Breast epithelium (tissue), 4 donors: ENCODE measurements around the gene MYLK2. TPM values are rescaled to one million over a fixed set of nuclear protein-coding genes. Genes with fewer than 3 reads are reported as not detected.
A peak's percentile ranks its signal among the peaks of the same experiment; 100 is the strongest.

Source experiments
- DNase-seq, 2 donors: peaks; one replicate each; pipeline ENCODE4 v3.0.0-alpha.2; 2019; ENCODE audit warnings: low spot score in 2 of 2
- H3K27ac ChIP-seq, 2 donors: fragments of 200-600 bp; sonication (generic) in 1 of 2; one replicate each; pipeline ENCODE4 v1.5.1; 2016 to 2019; ENCODE audit warnings: mild to moderate bottlenecking in 1 of 2
- H3K27me3 ChIP-seq, 2 donors: fragments of 200-600 bp; sonication (generic) in 1 of 2; one replicate each; pipeline versions ENCODE4 v1.5.1 to v1.6.0; 2017 to 2019; ENCODE audit warnings: control low read depth in 1 of 2, mild to moderate bottlenecking in 1 of 2
- H3K36me3 ChIP-seq: fragments of 200-600 bp; one replicate; pipeline ENCODE4 v1.5.1; 2019
- H3K4me1 ChIP-seq, 2 donors: fragments of 200-600 bp; sonication (generic); one replicate each; pipeline ENCODE4 v1.5.1; 2016 to 2019; ENCODE audit warnings: control low read depth in 1 of 2
- H3K4me3 ChIP-seq, 3 donors: fragments of 200-600 bp; sonication (generic); 1 replicate in 2 of 3; 2 replicates in 1 of 3; pipeline ENCODE4 v1.5.1; 2016 to 2019; ENCODE audit warnings: mild to moderate bottlenecking in 3 of 3, moderate library complexity in 2 of 3
- H3K9me3 ChIP-seq, 2 donors: fragments of 200-600 bp; sonication (generic) in 1 of 2; one replicate each; pipeline ENCODE4 v1.5.1; 2016 to 2019; ENCODE audit warnings: control low read depth in 1 of 2
- CTCF ChIP-seq, 3 donors: fragments of 450-650 bp; IDR thresholded peaks; one replicate each; pipeline ENCODE4 v1.5.1; 2016 to 2017; ENCODE audit warnings: antibody characterized with exemption in 3 of 3, mild to moderate bottlenecking in 3 of 3, moderate library complexity in 3 of 3
- POLR2A ChIP-seq: fragments of 450-650 bp; IDR thresholded peaks from one replicate; pipeline ENCODE4 v1.6.1; 2016; ENCODE audit warnings: antibody characterized with exemption, mild to moderate bottlenecking, moderate library complexity
- POLR2AphosphoS5 ChIP-seq, 3 donors: sonication (generic); formaldehyde crosslinking; IDR thresholded peaks; one replicate each; pipeline ENCODE4 v1.6.1; 2017; ENCODE audit warnings: antibody characterized with exemption in 3 of 3
- intact Hi-C: fragments of 100-400 bp; cut with DNase I; formaldehyde crosslinking; loops from one replicate; pipeline ENCODE4 v1.15.1; 2023; ENCODE audit warnings: low total_unique reads
- total RNA-seq, 3 donors: library from RNA; depleted of rRNA; stranded (reverse); fragments of >200 nt; gene quantifications; one replicate each; pipeline ENCODE4 v1.1.0, GENCODE V29; 2016

The MYLK2 gene
- total RNA-seq, 3 donors from 2014 or later: not detected

GRCh38 chr20:31861385-31862156, 42.4 kb downstream of the MYLK2 start:
- Histone ChIP-seq H3K9me3 (no peaks in the 10 kb centered on the region), H3K4me3 (peak overlapping the region; percentile 41 to 78 (median 61)), H3K36me3 (no peaks in the 10 kb centered on the region), H3K27ac (no peak overlapping the region), H3K27me3 (peaks cover 0 to 8% of the 10 kb centered on the region in 2 donors), H3K4me1 (no peaks in the 10 kb centered on the region)
- TF ChIP-seq POLR2AphosphoS5 (IDR thresholded peaks at IDR 0.05) (no peak), POLR2A (no peak), CTCF (IDR thresholded peaks at IDR 0.05) (no peak)
- intact Hi-C loops: no loop called here
- peak in 1 of 2 donors; percentile 58 for DNase-seq

- H3K4me1 ChIP-seq: no peaks in the 10 kb centered on the region
- TF ChIP-seq POLR2AphosphoS5 (IDR thresholded peaks at IDR 0.05): no peak
- no peak for TF ChIP-seq POLR2A
- no peak for TF ChIP-seq CTCF (IDR thresholded peaks at IDR 0.05)
- intact Hi-C loops: no loop called here
- DNase-seq: no peak
- peaks cover 0 to 5% of the 10 kb centered on the region in 2 donors for H3K27me3 ChIP-seq
- H3K9me3 ChIP-seq: no peaks in the 10 kb centered on the region
- H3K4me3 ChIP-seq: peak overlapping the region in 2 of 3 donors; percentile 61 to 78
- no peaks in the 10 kb centered on the region for H3K36me3 ChIP-seq
- H3K27ac ChIP-seq: no peak overlapping the region
Observed at GRCh38 chr20:31862157-31862470, 43.0 kb downstream of the MYLK2 start.

GRCh38 chr20:31862506-31862905, 43.4 kb downstream of the MYLK2 start:
- Histone ChIP-seq H3K9me3 (no peaks in the 10 kb centered on the region), H3K36me3 (no peaks in the 10 kb centered on the region), H3K27ac (no peak overlapping the region), H3K4me1 (no peaks in the 10 kb centered on the region), H3K27me3 (peaks cover 0 to 5% of the 10 kb centered on the region in 2 donors), H3K4me3 (no peak overlapping the region)
- intact Hi-C loops: no loop called here
- no peak for TF ChIP-seq CTCF (IDR thresholded peaks at IDR 0.05)
- TF ChIP-seq POLR2A: no peak
- TF ChIP-seq POLR2AphosphoS5 (IDR thresholded peaks at IDR 0.05): no peak
- DNase-seq: no peak

GRCh38 chr20:31863296-31864085, 44.3 kb downstream of the MYLK2 start:
- H3K36me3 ChIP-seq: no peaks in the 10 kb centered on the region
- no peak for TF ChIP-seq CTCF (IDR thresholded peaks at IDR 0.05)
- no peak overlapping the region for H3K4me3 ChIP-seq
- intact Hi-C loops: no loop called here
- no peaks in the 10 kb centered on the region for H3K9me3 ChIP-seq
- no peaks in the 10 kb centered on the region for H3K4me1 ChIP-seq
- DNase-seq: no peak
- no peak overlapping the region for H3K27ac ChIP-seq
- no peaks in the 10 kb centered on the region for H3K27me3 ChIP-seq
